ENCODE measurements around the gene ZIC5.

DNA sequence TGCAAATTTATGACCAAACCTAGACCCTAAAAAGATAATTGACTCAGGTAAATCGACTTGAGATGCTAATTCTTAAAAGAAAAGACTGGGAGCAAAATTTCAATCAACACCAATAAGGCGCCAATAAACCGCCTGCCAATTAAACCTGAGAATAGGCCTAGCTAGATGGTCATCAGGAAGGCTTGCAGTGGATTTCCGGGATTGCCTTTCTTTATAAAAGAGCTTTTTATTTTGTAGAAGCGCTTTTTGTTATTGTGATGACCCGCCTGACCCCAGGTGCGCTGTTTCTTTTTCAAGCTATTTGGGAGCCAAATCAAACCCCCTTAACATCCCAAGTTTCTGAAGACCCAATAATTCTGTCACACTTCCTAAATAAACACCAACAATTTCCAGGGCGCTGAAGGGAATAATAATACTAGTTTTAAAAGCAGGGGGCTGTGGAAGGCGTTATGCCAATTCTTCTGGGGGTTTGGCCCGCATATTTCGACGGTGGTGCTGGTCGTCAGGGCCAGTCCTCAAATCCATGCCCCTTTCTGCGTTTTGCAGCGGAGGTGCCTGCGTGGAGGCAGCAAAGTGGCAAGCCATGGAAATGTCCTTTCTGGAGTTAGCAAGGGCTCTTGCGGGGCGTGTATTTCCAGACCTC, 2.9 kb upstream of the ZIC5 start:
- TF ChIP-seq, protein P1, sequence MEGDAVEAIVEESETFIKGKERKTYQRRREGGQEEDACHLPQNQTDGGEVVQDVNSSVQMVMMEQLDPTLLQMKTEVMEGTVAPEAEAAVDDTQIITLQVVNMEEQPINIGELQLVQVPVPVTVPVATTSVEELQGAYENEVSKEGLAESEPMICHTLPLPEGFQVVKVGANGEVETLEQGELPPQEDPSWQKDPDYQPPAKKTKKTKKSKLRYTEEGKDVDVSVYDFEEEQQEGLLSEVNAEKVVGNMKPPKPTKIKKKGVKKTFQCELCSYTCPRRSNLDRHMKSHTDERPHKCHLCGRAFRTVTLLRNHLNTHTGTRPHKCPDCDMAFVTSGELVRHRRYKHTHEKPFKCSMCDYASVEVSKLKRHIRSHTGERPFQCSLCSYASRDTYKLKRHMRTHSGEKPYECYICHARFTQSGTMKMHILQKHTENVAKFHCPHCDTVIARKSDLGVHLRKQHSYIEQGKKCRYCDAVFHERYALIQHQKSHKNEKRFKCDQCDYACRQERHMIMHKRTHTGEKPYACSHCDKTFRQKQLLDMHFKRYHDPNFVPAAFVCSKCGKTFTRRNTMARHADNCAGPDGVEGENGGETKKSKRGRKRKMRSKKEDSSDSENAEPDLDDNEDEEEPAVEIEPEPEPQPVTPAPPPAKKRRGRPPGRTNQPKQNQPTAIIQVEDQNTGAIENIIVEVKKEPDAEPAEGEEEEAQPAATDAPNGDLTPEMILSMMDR (CRISPR knock-in tag; IDR thresholded peaks at IDR 0.05), result no peak
- TF ChIP-seq ZSCAN25 (CRISPR knock-in tag; IDR thresholded peaks at IDR 0.05), result no peak
- TF ChIP-seq, protein P2, sequence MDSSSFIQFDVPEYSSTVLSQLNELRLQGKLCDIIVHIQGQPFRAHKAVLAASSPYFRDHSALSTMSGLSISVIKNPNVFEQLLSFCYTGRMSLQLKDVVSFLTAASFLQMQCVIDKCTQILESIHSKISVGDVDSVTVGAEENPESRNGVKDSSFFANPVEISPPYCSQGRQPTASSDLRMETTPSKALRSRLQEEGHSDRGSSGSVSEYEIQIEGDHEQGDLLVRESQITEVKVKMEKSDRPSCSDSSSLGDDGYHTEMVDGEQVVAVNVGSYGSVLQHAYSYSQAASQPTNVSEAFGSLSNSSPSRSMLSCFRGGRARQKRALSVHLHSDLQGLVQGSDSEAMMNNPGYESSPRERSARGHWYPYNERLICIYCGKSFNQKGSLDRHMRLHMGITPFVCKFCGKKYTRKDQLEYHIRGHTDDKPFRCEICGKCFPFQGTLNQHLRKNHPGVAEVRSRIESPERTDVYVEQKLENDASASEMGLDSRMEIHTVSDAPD (CRISPR knock-in tag; IDR thresholded peaks at IDR 0.05), result no peak
- TF ChIP-seq, protein P3, sequence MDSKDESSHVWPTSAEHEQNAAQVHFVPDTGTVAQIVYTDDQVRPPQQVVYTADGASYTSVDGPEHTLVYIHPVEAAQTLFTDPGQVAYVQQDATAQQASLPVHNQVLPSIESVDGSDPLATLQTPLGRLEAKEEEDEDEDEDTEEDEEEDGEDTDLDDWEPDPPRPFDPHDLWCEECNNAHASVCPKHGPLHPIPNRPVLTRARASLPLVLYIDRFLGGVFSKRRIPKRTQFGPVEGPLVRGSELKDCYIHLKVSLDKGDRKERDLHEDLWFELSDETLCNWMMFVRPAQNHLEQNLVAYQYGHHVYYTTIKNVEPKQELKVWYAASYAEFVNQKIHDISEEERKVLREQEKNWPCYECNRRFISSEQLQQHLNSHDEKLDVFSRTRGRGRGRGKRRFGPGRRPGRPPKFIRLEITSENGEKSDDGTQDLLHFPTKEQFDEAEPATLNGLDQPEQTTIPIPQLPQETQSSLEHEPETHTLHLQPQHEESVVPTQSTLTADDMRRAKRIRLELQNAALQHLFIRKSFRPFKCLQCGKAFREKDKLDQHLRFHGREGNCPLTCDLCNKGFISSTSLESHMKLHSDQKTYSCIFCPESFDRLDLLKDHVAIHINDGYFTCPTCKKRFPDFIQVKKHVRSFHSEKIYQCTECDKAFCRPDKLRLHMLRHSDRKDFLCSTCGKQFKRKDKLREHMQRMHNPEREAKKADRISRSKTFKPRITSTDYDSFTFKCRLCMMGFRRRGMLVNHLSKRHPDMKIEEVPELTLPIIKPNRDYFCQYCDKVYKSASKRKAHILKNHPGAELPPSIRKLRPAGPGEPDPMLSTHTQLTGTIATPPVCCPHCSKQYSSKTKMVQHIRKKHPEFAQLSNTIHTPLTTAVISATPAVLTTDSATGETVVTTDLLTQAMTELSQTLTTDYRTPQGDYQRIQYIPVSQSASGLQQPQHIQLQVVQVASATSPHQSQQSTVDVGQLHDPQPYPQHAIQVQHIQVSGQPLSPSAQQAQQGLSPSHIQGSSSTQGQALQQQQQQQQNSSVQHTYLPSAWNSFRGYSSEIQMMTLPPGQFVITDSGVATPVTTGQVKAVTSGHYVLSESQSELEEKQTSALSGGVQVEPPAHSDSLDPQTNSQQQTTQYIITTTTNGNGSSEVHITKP (CRISPR knock-in tag; IDR thresholded peaks at IDR 0.05; ENCODE audit: low read depth), result no peak
- no peak for TF ChIP-seq SRF (IDR thresholded peaks at IDR 0.05; ENCODE audit: low read depth, low read length)
- TF ChIP-seq ETV6 (CRISPR knock-in tag; conservative IDR thresholded peaks at IDR 0.05), result no peak
- no peak for TF ChIP-seq POLR2A (IDR thresholded peaks at IDR 0.05; ENCODE audit: insufficient read depth in 1 of 2, low read depth in 2 of 2, low read length in 2 of 2)
- no peak for TF ChIP-seq STAG1 (CRISPR knock-in tag; IDR thresholded peaks at IDR 0.05)
- TF ChIP-seq, protein P4, sequence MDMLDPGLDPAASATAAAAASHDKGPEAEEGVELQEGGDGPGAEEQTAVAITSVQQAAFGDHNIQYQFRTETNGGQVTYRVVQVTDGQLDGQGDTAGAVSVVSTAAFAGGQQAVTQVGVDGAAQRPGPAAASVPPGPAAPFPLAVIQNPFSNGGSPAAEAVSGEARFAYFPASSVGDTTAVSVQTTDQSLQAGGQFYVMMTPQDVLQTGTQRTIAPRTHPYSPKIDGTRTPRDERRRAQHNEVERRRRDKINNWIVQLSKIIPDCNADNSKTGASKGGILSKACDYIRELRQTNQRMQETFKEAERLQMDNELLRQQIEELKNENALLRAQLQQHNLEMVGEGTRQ (IDR thresholded peaks at IDR 0.05; ENCODE audit: low read depth, low read length), result no peak
- TF ChIP-seq, protein P4 (CRISPR knock-in tag; IDR thresholded peaks at IDR 0.05; ENCODE audit: borderline replicate concordance), result no peak
- no peak for TF ChIP-seq ZNF703 (CRISPR knock-in tag; IDR thresholded peaks at IDR 0.05; ENCODE audit: borderline replicate concordance)
- TF ChIP-seq, protein P5, sequence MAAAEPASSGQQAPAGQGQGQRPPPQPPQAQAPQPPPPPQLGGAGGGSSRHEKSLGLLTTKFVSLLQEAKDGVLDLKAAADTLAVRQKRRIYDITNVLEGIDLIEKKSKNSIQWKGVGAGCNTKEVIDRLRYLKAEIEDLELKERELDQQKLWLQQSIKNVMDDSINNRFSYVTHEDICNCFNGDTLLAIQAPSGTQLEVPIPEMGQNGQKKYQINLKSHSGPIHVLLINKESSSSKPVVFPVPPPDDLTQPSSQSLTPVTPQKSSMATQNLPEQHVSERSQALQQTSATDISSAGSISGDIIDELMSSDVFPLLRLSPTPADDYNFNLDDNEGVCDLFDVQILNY (CRISPR knock-in tag; conservative IDR thresholded peaks at IDR 0.05), result no peak
- TF ChIP-seq ZNF788 (CRISPR knock-in tag; IDR thresholded peaks at IDR 0.05; ENCODE audit: borderline replicate concordance), result no peak
